ENCODE measurements around the gene INSRR.

The INSRR gene

DNA sequence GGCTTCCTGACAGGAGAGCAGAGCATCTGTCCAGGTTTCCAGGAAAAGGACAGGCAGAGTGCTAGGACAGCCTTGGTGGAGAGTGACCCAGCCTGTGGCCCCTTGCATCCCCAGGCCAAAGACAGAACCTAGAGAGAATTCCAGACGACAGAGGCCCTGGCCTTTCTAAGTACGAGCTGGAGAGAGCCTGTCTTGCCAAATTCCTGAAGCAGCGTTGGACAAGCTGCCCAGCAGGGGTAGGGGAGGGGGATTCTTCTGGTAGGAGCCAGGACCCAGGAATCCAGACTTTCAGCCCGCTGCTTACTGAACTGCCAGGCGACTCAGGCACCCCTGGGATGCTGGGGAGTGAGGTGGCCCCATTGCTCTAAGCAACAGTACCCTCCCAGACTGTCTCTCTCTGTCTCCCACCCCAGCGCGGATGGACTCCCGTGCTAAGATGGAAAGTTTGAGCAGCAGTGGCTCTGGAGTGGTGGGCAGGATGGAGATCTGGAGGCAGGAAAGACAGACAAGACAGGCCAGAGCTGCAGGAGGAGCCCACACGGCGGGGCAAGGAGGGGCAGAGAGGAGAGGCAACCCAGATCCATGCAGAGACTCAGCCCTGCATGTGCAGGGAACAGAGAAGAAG lies 25.8 kb upstream of the INSRR start:
- H3K27me3 ChIP-seq (ENCODE audit: control insufficient read depth in 1 of 2, insufficient read depth in 2 of 2, low read length in 2 of 2): peaks cover 19 to 31% of the 10 kb centered on the region in 2 donors
- H3K4me1 ChIP-seq (ENCODE audit: control insufficient read depth, insufficient read depth, low read length): no peaks in the 10 kb centered on the region
- no peaks in the 10 kb centered on the region for H3K36me3 ChIP-seq (ENCODE audit: control insufficient read depth in 2 of 2, insufficient read depth in 2 of 2, low read length in 2 of 2)
- no peaks in the 10 kb centered on the region for H3K9me3 ChIP-seq (ENCODE audit: control insufficient read depth in 2 of 2, low read length in 2 of 2)
- no peak overlapping the region for H3K9ac ChIP-seq (ENCODE audit: low read length in 2 of 2)
- no peak overlapping the region for H3K4me3 ChIP-seq (ENCODE audit: low read length in 2 of 2)
- H3K27ac ChIP-seq (ENCODE audit: low read length): no peak overlapping the region

- Histone ChIP-seq H3K27me3 (ENCODE audit: control insufficient read depth in 1 of 2, insufficient read depth in 2 of 2, low read length in 2 of 2) (peaks cover 19 to 31% of the 10 kb centered on the region in 2 donors), H3K27ac (ENCODE audit: low read length) (no peak overlapping the region)
Observed at GRCh38 chr1:156883919-156884318, 25.0 kb upstream of the INSRR start.

GRCh38 chr1:156882543-156882942 lies 23.6 kb upstream of the INSRR start:
- no peaks in the 10 kb centered on the region for H3K4me1 ChIP-seq (ENCODE audit: control insufficient read depth, insufficient read depth, low read length)
- peaks cover 21 to 27% of the 10 kb centered on the region in 2 donors for H3K27me3 ChIP-seq (ENCODE audit: control insufficient read depth in 1 of 2, insufficient read depth in 2 of 2, low read length in 2 of 2)
- no peak overlapping the region for H3K9ac ChIP-seq (ENCODE audit: low read length in 2 of 2)
- H3K9me3 ChIP-seq (ENCODE audit: control insufficient read depth in 2 of 2, low read length in 2 of 2): no peaks in the 10 kb centered on the region
- H3K4me3 ChIP-seq (ENCODE audit: low read length in 2 of 2): no peak overlapping the region
- no peak overlapping the region for H3K27ac ChIP-seq (ENCODE audit: low read length)
- no peaks in the 10 kb centered on the region for H3K36me3 ChIP-seq (ENCODE audit: control insufficient read depth in 2 of 2, insufficient read depth in 2 of 2, low read length in 2 of 2)

More at GRCh38 chr1:156883919-156884318, 25.0 kb upstream of the INSRR start:
- Histone ChIP-seq H3K9me3 (ENCODE audit: control insufficient read depth in 2 of 2, low read length in 2 of 2) (no peaks in the 10 kb centered on the region), H3K36me3 (ENCODE audit: control insufficient read depth in 2 of 2, insufficient read depth in 2 of 2, low read length in 2 of 2) (no peaks in the 10 kb centered on the region), H3K9ac (ENCODE audit: low read length in 2 of 2) (no peak overlapping the region), H3K4me1 (ENCODE audit: control insufficient read depth, insufficient read depth, low read length) (no peaks in the 10 kb centered on the region), H3K4me3 (ENCODE audit: low read length in 2 of 2) (no peak overlapping the region)

- Histone ChIP-seq H3K36me3 (ENCODE audit: control insufficient read depth in 2 of 2, insufficient read depth in 2 of 2, low read length in 2 of 2) (no peaks in the 10 kb centered on the region), H3K27me3 (ENCODE audit: control insufficient read depth in 1 of 2, insufficient read depth in 2 of 2, low read length in 2 of 2) (peaks cover 24 to 25% of the 10 kb centered on the region in 2 donors)
Observed at GRCh38 chr1:156881663-156882062, 22.7 kb upstream of the INSRR start.

GRCh38 chr1:156881101-156881500 lies 22.2 kb upstream of the INSRR start:
- Histone ChIP-seq H3K36me3 (ENCODE audit: control insufficient read depth in 2 of 2, insufficient read depth in 2 of 2, low read length in 2 of 2) (no peaks in the 10 kb centered on the region), H3K27me3 (ENCODE audit: control insufficient read depth in 1 of 2, insufficient read depth in 2 of 2, low read length in 2 of 2) (peaks cover 23 to 25% of the 10 kb centered on the region in 2 donors), H3K9ac (ENCODE audit: low read length in 2 of 2) (no peak overlapping the region), H3K9me3 (ENCODE audit: control insufficient read depth in 2 of 2, low read length in 2 of 2) (no peaks in the 10 kb centered on the region), H3K4me1 (ENCODE audit: control insufficient read depth, insufficient read depth, low read length) (no peaks in the 10 kb centered on the region), H3K4me3 (ENCODE audit: low read length in 2 of 2) (no peak overlapping the region), H3K27ac (ENCODE audit: low read length) (no peak overlapping the region)

More at GRCh38 chr1:156881663-156882062, 22.7 kb upstream of the INSRR start:
- Histone ChIP-seq H3K9ac (ENCODE audit: low read length in 2 of 2) (no peak overlapping the region), H3K4me3 (ENCODE audit: low read length in 2 of 2) (no peak overlapping the region), H3K4me1 (ENCODE audit: control insufficient read depth, insufficient read depth, low read length) (no peaks in the 10 kb centered on the region), H3K27ac (ENCODE audit: low read length) (no peak overlapping the region), H3K9me3 (ENCODE audit: control insufficient read depth in 2 of 2, low read length in 2 of 2) (no peaks in the 10 kb centered on the region)

DNA sequence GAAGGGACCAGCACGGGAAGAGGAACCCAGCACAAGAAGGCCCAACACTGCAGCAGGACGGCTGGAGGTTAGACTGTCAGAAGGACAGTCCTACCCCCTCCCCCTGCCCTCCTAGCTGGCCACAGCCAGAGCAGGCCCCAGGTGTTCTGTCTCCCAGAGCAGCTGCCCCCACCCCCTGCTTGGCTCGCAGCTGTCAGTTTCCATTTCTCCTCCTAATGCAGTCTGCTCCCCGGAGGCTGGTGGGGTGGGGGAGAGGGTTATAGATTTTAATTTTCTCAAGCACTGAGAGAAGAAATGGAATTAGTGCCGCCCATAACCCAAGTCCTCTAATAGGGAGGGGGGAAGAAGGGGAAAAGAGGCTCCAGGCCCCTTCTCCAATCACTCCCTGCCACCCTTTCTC lies 21.6 kb upstream of the INSRR start:
- Histone ChIP-seq H3K9ac (ENCODE audit: low read length in 2 of 2) (no peak overlapping the region), H3K36me3 (ENCODE audit: control insufficient read depth in 2 of 2, insufficient read depth in 2 of 2, low read length in 2 of 2) (no peaks in the 10 kb centered on the region), H3K9me3 (ENCODE audit: control insufficient read depth in 2 of 2, low read length in 2 of 2) (no peaks in the 10 kb centered on the region), H3K27ac (ENCODE audit: low read length) (no peak overlapping the region), H3K4me3 (ENCODE audit: low read length in 2 of 2) (no peak overlapping the region), H3K4me1 (ENCODE audit: control insufficient read depth, insufficient read depth, low read length) (no peaks in the 10 kb centered on the region), H3K27me3 (ENCODE audit: control insufficient read depth in 1 of 2, insufficient read depth in 2 of 2, low read length in 2 of 2) (peaks cover 25 to 27% of the 10 kb centered on the region in 2 donors)

- Histone ChIP-seq H3K27me3 (ENCODE audit: control insufficient read depth in 1 of 2, insufficient read depth in 2 of 2, low read length in 2 of 2) (peaks cover 25 to 27% of the 10 kb centered on the region in 2 donors), H3K27ac (ENCODE audit: low read length) (no peak overlapping the region), H3K4me1 (ENCODE audit: control insufficient read depth, insufficient read depth, low read length) (no peaks in the 10 kb centered on the region), H3K9me3 (ENCODE audit: control insufficient read depth in 2 of 2, low read length in 2 of 2) (no peaks in the 10 kb centered on the region), H3K36me3 (ENCODE audit: control insufficient read depth in 2 of 2, insufficient read depth in 2 of 2, low read length in 2 of 2) (no peaks in the 10 kb centered on the region), H3K9ac (ENCODE audit: low read length in 2 of 2) (no peak overlapping the region), H3K4me3 (ENCODE audit: low read length in 2 of 2) (no peak overlapping the region)
Observed at GRCh38 chr1:156879876-156880275, 21.0 kb upstream of the INSRR start.

DNA sequence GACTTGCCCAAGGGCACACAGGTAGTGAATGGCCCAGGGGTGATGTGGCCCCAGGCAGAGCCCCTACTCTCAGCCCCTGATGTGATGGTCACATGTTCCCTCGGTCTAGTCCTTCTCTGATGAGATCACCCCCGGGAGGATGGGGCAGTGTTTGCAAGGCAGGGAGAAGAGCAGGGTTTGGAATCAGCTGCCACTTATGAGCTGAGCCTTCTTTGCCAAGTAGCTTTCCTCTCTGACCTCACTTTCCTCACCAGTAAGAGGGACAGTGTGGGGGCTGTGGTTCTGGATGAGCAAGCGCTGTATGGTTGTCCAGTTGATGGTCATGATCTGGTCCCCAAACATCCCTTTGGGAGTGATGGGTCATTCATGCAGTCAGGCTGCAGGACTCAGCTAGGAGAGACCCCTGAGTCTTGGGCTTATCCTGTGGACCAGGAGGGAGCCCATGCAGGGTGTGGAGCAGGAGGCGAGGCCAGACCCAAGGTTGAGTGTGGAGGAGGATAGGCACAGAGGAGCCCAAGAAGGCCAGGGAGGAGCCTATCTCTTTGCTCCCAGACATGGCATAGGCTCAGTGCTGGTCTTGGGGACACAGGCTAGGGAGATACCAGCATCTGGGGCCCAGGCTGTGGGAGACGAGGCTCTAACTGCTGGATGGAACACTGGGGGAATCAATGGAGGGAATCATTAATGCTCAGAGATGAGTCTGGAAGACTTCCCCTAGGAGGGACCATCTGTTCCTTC lies 18.7 kb upstream of the INSRR start:
- H3K4me3 ChIP-seq (ENCODE audit: low read length in 2 of 2): no peak overlapping the region
- no peaks in the 10 kb centered on the region for H3K36me3 ChIP-seq (ENCODE audit: control insufficient read depth in 2 of 2, insufficient read depth in 2 of 2, low read length in 2 of 2)
- H3K4me1 ChIP-seq (ENCODE audit: control insufficient read depth, insufficient read depth, low read length): no peaks in the 10 kb centered on the region
- peaks cover 18 to 23% of the 10 kb centered on the region in 2 donors for H3K27me3 ChIP-seq (ENCODE audit: control insufficient read depth in 1 of 2, insufficient read depth in 2 of 2, low read length in 2 of 2)
- no peak overlapping the region for H3K9ac ChIP-seq (ENCODE audit: low read length in 2 of 2)
- no peaks in the 10 kb centered on the region for H3K9me3 ChIP-seq (ENCODE audit: control insufficient read depth in 2 of 2, low read length in 2 of 2)
- no peak overlapping the region for H3K27ac ChIP-seq (ENCODE audit: low read length)

DNA sequence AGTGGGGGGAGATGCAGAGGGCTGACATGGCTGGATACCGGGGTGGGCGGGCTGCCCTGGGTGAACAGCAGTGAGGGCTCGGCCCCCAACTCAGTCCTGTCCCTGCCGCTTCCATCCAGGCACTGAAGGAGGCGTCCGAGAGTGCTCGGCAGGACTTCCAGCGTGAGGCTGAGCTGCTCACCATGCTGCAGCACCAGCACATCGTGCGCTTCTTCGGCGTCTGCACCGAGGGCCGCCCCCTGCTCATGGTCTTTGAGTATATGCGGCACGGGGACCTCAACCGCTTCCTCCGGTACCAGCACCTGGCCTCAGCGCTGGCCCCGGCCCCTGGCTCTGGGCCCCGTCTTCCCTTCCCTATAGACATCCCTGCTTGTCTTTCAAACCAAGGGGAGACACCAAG lies 17.4 kb upstream of the INSRR start:
- Histone ChIP-seq H3K4me3 (ENCODE audit: low read length in 2 of 2) (no peak overlapping the region), H3K4me1 (ENCODE audit: control insufficient read depth, insufficient read depth, low read length) (no peaks in the 10 kb centered on the region), H3K27me3 (ENCODE audit: control insufficient read depth in 1 of 2, insufficient read depth in 2 of 2, low read length in 2 of 2) (peaks cover 6 to 14% of the 10 kb centered on the region in 2 donors), H3K27ac (ENCODE audit: low read length) (no peak overlapping the region), H3K36me3 (ENCODE audit: control insufficient read depth in 2 of 2, insufficient read depth in 2 of 2, low read length in 2 of 2) (no peaks in the 10 kb centered on the region), H3K9me3 (ENCODE audit: control insufficient read depth in 2 of 2, low read length in 2 of 2) (no peaks in the 10 kb centered on the region), H3K9ac (ENCODE audit: low read length in 2 of 2) (no peak overlapping the region)

DNA sequence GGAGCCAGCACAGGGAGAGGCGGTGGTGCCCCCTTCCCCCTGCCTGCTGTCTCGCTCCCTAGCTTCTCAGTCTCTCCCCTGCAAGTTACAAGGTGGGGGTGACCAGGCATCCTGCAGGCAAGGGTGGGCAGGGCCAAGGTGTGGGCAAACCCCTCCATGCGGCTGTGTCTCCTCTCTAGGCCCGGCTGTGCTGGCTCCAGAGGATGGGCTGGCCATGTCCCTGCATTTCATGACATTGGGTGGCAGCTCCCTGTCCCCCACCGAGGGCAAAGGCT lies 16.4 kb upstream of the INSRR start:
- Histone ChIP-seq H3K27ac (ENCODE audit: low read length) (no peak overlapping the region), H3K27me3 (ENCODE audit: control insufficient read depth in 1 of 2, insufficient read depth in 2 of 2, low read length in 2 of 2) (peaks cover 6 to 14% of the 10 kb centered on the region in 2 donors), H3K4me3 (ENCODE audit: low read length in 2 of 2) (no peak overlapping the region), H3K9me3 (ENCODE audit: control insufficient read depth in 2 of 2, low read length in 2 of 2) (no peaks in the 10 kb centered on the region), H3K9ac (ENCODE audit: low read length in 2 of 2) (no peak overlapping the region), H3K36me3 (ENCODE audit: control insufficient read depth in 2 of 2, insufficient read depth in 2 of 2, low read length in 2 of 2) (no peaks in the 10 kb centered on the region), H3K4me1 (ENCODE audit: control insufficient read depth, insufficient read depth, low read length) (no peaks in the 10 kb centered on the region)

Data from stomach smooth muscle (tissue), 2 donors.